Measurements from ENCODE around the gene SENP2. TPM values are rescaled to one million over a fixed set of nuclear protein-coding genes. Genes with fewer than 3 reads are reported as not detected.

The SENP2 gene
- total RNA-seq, 3 donors from 2014 or later = 32.0 to 45.2 (median 34.4) TPM

DNA sequence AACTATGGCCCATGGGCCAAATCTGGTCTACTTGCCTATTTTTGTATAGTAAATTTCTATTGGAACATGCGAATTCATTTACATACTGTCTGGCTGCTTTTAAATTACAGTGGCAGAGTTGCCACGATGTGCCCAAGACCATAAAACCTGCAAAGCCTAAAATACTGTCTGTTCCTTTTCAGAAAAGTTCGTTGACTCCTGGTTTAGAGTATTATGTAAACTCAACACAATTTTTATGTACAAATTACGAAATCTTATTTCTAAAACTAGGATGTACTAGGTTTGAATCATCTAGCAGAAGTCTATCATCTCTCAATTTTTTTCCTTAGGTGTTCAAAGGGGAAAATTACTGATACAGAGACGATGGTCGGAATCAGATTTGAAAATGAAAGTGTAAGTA is 26.9 kb downstream of the SENP2 start:
- H3K4me3 ChIP-seq = no peak overlapping the region
- peaks cover 5% of the 10 kb centered on the region for H3K36me3 ChIP-seq
- intact Hi-C loops (cut with DNase I; ENCODE audit: low total_unique reads) = no loop called here

GRCh38 chr3:185623939-185624665 is 38.0 kb downstream of the SENP2 start:
- H3K4me3 ChIP-seq = no peak overlapping the region
- peaks cover 6% of the 10 kb centered on the region for H3K36me3 ChIP-seq
- no peak overlapping the region for H3K27ac ChIP-seq
- intact Hi-C loops (cut with DNase I; ENCODE audit: low total_unique reads) = no loop called here
- H3K4me1 ChIP-seq = no peaks in the 10 kb centered on the region
- TF ChIP-seq, protein P1, sequence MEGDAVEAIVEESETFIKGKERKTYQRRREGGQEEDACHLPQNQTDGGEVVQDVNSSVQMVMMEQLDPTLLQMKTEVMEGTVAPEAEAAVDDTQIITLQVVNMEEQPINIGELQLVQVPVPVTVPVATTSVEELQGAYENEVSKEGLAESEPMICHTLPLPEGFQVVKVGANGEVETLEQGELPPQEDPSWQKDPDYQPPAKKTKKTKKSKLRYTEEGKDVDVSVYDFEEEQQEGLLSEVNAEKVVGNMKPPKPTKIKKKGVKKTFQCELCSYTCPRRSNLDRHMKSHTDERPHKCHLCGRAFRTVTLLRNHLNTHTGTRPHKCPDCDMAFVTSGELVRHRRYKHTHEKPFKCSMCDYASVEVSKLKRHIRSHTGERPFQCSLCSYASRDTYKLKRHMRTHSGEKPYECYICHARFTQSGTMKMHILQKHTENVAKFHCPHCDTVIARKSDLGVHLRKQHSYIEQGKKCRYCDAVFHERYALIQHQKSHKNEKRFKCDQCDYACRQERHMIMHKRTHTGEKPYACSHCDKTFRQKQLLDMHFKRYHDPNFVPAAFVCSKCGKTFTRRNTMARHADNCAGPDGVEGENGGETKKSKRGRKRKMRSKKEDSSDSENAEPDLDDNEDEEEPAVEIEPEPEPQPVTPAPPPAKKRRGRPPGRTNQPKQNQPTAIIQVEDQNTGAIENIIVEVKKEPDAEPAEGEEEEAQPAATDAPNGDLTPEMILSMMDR (IDR thresholded peaks at IDR 0.05) = no peak
- TF ChIP-seq POLR2AphosphoS5 (IDR thresholded peaks at IDR 0.05) (no peak), POLR2A (IDR thresholded peaks at IDR 0.05) (no peak)
- no peaks in the 10 kb centered on the region for H3K9me3 ChIP-seq
- no peaks in the 10 kb centered on the region for H3K27me3 ChIP-seq
- DNase-seq (ENCODE audit: low spot score in 2 of 2) = no peak

More for the DNA sequence above, 26.9 kb downstream of the SENP2 start:
- H3K4me1 ChIP-seq = no peaks in the 10 kb centered on the region
- TF ChIP-seq POLR2A (IDR thresholded peaks at IDR 0.05) (no peak), POLR2AphosphoS5 (IDR thresholded peaks at IDR 0.05) (no peak)
- TF ChIP-seq, protein P1 (IDR thresholded peaks at IDR 0.05) = no peak
- no peaks in the 10 kb centered on the region for H3K9me3 ChIP-seq
- no peaks in the 10 kb centered on the region for H3K27me3 ChIP-seq
- no peak for DNase-seq (ENCODE audit: low spot score in 2 of 2)
- no peak overlapping the region for H3K27ac ChIP-seq

DNA sequence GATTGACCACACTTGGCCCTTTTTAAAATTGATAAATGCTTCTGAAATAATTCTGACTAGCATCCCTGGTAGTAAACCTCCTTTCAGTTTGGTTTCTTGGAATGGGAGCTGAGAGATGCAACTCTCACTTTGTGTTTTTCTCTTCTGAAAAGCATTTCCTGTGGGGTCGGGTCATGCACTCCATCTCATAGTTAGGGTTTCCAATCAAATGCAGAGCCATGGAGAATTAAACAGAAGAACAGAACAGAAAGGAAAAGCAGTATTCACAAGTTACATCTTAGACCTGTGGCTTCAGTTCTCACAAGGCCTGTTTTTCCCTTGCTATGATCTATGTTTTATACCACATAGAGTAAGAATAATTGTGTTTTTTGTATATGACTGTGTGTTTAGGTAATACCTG is 39.7 kb downstream of the SENP2 start:
- Histone ChIP-seq H3K4me3 (no peak overlapping the region), H3K27me3 (no peaks in the 10 kb centered on the region), H3K9me3 (no peaks in the 10 kb centered on the region), H3K4me1 (peaks cover 0 to 5% of the 10 kb centered on the region in 2 donors), H3K36me3 (peaks cover 6% of the 10 kb centered on the region), H3K27ac (no peak overlapping the region)
- intact Hi-C loops (cut with DNase I; ENCODE audit: low total_unique reads) = no loop called here
- TF ChIP-seq POLR2A (IDR thresholded peaks at IDR 0.05) (no peak), POLR2AphosphoS5 (IDR thresholded peaks at IDR 0.05) (no peak)
- TF ChIP-seq, protein P1 (IDR thresholded peaks at IDR 0.05) = no peak
- DNase-seq (ENCODE audit: low spot score in 2 of 2) = no peak

DNA sequence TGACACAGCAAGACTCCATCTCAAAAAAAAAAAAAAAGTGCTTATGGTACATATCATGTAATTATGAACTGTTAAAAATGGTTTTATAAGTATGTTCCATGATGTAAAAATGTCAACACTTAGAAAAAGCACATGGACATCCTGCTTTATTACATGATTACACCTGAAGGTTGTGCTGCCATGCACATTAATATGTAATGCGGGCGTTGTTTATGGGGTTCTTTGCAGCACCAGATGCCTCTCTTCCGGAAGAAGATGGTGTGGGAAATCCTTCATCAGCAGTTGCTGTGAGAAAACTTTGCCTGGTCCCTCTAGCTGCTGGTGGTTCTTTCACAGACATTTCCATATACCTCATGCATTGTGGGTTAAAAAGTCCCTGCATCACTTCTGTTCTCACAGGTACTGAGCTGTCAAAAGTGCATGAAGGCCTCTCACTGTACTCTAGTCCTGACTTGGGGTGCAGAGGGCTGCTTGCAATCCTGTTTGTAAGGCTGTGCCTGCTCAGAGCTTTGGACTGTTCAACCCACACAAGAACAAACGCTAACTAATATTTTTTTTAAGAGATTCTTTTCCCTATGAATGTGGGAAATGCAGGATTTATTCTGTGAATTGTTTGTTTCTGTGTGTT is 43.6 kb downstream of the SENP2 start:
- TF ChIP-seq POLR2AphosphoS5 (IDR thresholded peaks at IDR 0.05) = no peak
- no peak for TF ChIP-seq POLR2A (IDR thresholded peaks at IDR 0.05)
- TF ChIP-seq, protein P1 (IDR thresholded peaks at IDR 0.05) = no peak
- Histone ChIP-seq H3K27ac (peak overlapping the region in 1 of 2 donors; percentile 33), H3K4me1 (peaks cover 0 to 5% of the 10 kb centered on the region in 2 donors), H3K9me3 (no peaks in the 10 kb centered on the region), H3K4me3 (no peak overlapping the region), H3K27me3 (no peaks in the 10 kb centered on the region), H3K36me3 (peaks cover 6% of the 10 kb centered on the region)
- DNase-seq (ENCODE audit: low spot score in 2 of 2) = no peak
- intact Hi-C loops (cut with DNase I; ENCODE audit: low total_unique reads) = no loop called here

DNA sequence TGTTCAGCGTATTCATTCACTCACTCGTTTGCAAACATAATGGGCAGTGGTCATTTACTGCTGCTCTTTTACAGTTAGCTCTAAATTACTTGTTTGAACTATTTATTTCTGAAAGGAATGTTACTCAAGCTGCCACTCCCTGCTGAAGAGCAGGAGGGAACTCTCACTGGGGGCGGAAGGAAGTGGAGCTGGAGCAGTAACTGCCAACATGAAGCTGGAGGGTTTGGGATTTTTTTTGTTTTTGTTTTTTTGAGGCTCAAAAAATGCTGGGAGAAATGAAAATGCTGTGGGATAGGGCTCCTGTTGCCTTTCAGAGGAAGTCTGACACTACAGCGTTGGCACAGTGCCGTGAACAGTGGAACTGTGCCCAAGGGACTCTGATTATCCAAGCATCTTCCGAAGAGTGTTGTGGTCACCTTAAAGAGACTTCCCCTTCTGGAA is 44.1 kb downstream of the SENP2 start:
- H3K27ac ChIP-seq = peak overlapping the region in 1 of 2 donors; percentile 33
- H3K4me3 ChIP-seq = no peak overlapping the region
- no peaks in the 10 kb centered on the region for H3K9me3 ChIP-seq
- peaks cover 0 to 5% of the 10 kb centered on the region in 2 donors for H3K4me1 ChIP-seq
- no peaks in the 10 kb centered on the region for H3K27me3 ChIP-seq
- H3K36me3 ChIP-seq = peaks cover 6% of the 10 kb centered on the region
- DNase-seq (ENCODE audit: low spot score in 2 of 2) = peak in 1 of 2 donors; percentile 27
- intact Hi-C loops (cut with DNase I; ENCODE audit: low total_unique reads) = no loop called here
- no peak for TF ChIP-seq POLR2A (IDR thresholded peaks at IDR 0.05)
- TF ChIP-seq, protein P1 (IDR thresholded peaks at IDR 0.05) = no peak
- no peak for TF ChIP-seq POLR2AphosphoS5 (IDR thresholded peaks at IDR 0.05)

Data from breast epithelium (tissue), 4 donors.